Stimulated activated CD8-positive, alpha-beta memory T cell treated with anti-CD3 and anti-CD28 coated beads, Interleukin-7, amount 100 ng/mL, for 24 hours (primary cell): Measurements from ENCODE around the gene PKP3.
"Not testable (repeated sequence)": the region's sequence is repeated elsewhere in the genome, so short reads cannot be mapped to it uniquely, and the experiment has no call there.

Source experiments
- DNase-seq: peaks from one replicate; pipeline ENCODE4 v3.0.0-alpha.2; 2020; ENCODE audit warnings: low read depth

Gene PKP3

GRCh38 chr11:362642-363442 is 31.2 kb upstream of the PKP3 start:
- no peak for DNase-seq

- DNase-seq = not testable (repeated sequence)
These were observed 30.6 kb upstream of the PKP3 start for GRCh38 chr11:363443-363805.

DNA sequence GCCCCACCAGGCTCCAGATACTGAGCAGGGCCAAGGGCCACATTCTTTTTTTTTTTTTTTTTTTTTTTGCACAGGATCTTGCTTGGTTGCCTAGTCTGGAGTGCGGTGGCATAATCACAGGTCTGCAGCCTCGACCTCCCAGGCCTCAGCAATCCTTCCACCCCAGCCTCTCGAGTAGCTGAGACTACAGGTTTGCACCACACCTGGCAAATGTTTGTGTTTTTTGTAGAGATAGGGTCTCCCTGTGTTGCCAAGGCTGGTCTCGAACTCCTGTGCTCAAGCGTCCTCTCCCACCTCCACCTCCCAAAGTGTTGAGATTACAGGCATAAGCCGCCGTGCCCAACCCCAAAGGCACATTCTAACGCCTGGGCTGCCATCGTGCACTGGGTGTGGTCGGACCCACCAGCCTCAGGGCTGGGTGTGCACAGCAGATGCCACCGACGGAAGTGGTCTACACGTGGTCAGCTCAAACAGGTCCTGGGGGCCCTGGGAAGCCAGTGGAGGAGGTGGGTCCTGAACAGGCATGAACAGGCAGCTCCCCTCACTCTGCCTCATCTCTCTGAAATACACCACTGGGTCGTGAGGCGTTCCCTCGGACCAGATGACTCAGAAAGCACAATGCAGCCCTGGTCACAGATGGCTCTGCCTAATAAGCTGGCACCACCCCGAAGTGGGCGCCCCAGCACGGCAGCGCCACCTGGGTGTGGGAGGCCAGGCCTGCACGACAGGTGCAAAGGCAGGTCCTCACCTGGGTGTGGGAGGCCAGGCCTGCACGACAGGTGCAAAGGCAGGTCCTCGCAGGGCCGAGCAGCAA is 29.9 kb upstream of the PKP3 start:
- no peak for DNase-seq

GRCh38 chr11:364991-365725 is 28.9 kb upstream of the PKP3 start:
- no peak for DNase-seq

- no peak for DNase-seq
These were observed 28.2 kb upstream of the PKP3 start for GRCh38 chr11:365831-366230.

DNA sequence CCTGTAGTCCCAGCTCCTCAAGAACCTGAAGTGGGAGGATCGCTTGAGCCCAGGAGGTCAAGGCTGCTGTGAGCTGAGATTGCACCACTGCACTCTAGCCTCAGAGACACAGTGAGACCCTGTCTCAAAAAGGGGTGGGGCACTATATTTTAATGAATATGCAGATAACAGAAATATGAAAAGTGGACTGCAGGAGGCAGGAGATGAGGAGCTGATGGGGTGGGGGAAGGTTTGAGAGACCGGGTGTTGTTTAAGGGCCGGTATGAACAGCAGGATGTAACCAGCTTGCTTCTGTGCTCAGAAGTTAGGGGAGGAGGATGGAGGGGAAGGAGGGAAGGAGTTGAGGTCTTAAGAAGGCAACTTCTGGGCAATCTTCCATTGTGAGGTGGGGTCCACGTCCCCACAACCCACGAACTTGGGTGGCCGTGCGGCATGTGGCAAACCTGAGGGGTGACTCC is 26.0 kb upstream of the PKP3 start:
- no peak for DNase-seq

DNA sequence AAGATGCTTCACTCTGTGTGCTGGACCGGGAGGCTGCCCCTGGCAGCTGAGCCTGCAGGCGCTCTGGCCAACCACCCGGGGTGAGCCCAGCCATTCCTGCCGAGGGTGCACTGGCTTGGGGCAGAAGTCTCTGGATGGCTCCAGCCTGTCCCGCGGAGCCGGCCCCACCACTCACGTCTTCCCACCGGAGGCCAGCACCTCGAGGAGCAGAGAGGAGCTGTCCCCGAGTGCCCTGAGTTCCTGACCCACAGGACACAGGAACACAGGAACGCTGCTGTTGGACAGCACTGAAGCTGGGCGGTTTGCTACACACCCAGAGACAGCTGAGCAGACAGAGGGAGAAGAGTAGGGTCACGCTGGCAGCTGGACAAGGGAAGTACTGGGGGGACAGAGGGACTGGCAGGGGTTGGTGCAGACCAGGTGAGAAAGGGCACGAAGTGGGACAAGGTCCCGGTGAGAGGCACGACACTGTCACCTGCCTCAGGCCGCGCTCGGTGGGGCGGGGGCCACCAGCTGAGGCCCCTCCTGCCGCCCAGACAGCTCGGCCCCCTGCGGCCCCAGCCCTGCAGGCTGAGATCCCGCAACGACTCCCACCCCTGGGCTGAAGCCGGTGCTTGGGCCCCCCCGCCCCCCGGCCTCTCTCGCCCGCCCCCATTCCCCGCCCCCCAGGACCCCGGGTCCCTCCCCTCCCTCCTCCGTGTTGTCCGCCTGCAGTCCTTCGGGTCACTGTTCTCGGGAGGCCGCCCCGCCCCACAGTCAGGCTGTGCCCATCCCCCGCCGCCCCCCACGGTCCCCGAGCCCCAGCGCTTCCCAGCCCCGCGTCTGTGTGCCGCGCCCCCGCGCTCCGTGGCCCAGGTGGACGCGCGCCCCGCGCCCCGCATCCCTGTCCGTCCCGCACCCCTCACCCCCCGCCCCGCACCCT is 25.3 kb upstream of the PKP3 start:
- no peak for DNase-seq

GRCh38 chr11:369336-370018 is 24.5 kb upstream of the PKP3 start, which contains the start of gene B4GALNT4:
Gene B4GALNT4 (plus strand): TSS chr11:369499. CDS start chr11:369804, 305 bp downstream.
- DNase-seq = no peak

- no peak for DNase-seq
These were observed 23.7 kb upstream of the PKP3 start for GRCh38 chr11:370070-370941.

DNA sequence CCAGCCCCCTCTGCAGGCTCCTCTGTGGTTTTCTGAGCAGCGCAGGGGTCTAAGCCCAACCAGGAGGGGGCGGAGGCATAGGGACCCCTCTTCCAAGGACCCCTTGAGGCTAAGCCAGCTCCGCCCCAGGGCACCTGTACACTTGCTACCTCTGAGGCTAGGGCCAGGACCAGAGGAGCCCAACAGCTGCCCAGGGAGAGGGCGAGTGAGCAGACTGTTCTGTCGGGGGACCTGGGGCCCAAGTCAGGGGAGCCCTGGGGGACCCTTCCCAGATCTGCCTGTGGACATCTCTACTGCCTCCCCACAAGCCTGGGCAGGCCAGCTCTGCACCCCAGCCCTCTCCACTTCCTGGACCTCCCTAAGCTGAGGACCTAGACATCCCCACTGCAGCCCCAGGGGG is 23.0 kb upstream of the PKP3 start:
- DNase-seq = no peak

GRCh38 chr11:371716-372590 is 22.1 kb upstream of the PKP3 start:
- no peak for DNase-seq

- DNase-seq = no peak
These were observed 20.9 kb upstream of the PKP3 start for GRCh38 chr11:372809-373715.

- DNase-seq = no peak
These were observed 20.1 kb upstream of the PKP3 start for GRCh38 chr11:373716-374551.

DNA sequence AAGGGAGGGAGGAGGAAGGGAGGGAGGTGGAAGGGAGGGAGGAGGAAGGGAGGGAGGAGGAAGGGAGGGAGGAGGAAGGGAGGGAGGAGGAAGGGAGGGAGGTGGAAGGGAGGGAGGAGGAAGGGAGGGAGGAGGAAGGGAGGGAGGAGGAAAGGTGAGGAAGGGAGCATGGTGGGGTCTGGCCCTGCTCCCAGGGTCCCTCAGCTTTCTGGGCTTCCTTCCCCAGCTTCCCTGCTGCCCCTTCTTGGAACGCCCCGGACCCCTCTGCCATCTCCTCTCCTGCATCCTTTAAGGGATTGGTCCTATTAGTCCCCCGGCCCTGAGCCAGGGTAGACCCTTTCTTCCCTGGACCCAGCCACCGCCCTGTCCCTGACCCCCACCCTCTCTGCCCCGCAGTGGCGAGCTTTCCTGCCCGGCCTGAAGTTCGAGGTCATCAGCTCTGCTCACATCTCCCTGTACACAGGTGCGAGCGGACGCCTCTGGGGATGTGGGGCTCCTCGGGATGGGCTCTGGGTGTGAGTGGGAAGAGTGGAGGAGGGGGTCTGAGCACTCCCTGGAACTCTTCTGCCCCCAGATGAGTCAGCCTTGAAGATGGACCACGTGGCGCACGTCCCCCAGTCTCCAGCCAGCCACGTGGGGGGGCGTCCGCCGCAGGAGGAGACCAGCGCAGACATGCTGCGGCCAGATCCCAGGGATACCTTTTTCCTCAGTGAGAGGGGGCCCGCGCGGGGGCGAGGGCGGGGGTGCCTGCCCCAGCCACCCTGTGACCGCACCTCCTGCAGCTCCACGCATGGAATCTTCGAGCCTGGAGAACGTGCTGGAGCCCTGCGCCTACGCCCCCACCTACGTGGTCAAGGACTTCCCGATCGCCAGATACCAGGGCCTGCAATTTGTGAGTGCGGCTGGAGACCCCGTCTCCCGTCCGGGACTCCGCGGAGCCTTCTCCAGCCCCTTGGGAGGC is 18.7 kb upstream of the PKP3 start:
- no peak for DNase-seq

DNA sequence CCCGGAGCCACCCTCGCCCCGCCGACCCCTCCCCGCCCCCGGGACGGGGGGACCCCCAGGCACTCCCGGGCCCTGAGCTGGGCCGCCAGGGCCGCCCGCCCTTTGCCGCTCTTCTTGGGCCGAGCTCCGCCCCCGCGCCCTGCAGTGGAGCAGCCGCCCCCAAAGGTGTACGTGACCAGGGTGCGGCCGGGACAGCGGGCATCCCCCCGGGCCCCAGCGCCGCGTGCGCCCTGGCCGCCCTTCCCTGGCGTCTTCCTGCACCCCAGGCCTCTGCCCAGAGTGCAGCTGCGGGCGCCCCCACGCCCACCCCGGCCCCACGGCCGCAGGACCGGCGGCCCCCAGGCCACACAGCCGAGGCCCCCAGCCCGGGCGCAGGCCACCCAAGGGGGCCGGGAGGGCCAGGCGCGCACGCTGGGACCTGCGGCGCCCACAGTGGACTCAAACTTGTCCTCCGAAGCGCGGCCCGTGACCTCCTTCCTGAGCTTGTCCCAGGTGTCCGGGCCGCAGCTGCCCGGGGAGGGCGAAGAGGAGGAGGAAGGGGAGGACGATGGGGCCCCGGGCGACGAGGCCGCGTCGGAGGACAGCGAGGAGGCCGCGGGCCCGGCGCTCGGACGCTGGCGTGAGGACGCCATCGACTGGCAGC is 17.4 kb upstream of the PKP3 start:
- no peak for DNase-seq
